Tibial artery (tissue), 4 donors: ENCODE measurements around the gene ITGB8.

Experiments
- DNase-seq, 2 donors: peaks; one replicate each; pipeline ENCODE4 v3.0.0-alpha.2; 2019
- H3K27ac ChIP-seq, 2 donors: fragments of 200-600 bp; sonication (generic) in 1 of 2; 1 replicate in 1 of 2; 2 replicates in 1 of 2; pipeline ENCODE4 v1.5.1; 2018 to 2019; ENCODE audit warnings: mild to moderate bottlenecking in 1 of 2
- H3K27me3 ChIP-seq, 2 donors: fragments of 200-600 bp; sonication (generic) in 1 of 2; one replicate each; pipeline versions ENCODE4 v1.5.1 to v1.6.0; 2016 to 2019
- H3K36me3 ChIP-seq, 3 donors: fragments of 200-600 bp; sonication (generic) in 2 of 3; one replicate each; pipeline ENCODE4 v1.5.1; 2016 to 2019; ENCODE audit warnings: mild to moderate bottlenecking in 2 of 3
- H3K4me1 ChIP-seq, 4 donors: fragments of 200-600 bp; sonication (generic) in 2 of 4; 1 replicate in 3 of 4; 2 replicates in 1 of 4; pipeline ENCODE4 v1.5.1; 2016 to 2019
- H3K4me3 ChIP-seq, 2 donors: fragments of 200-600 bp; sonication (generic) in 1 of 2; 1 replicate in 1 of 2; 2 replicates in 1 of 2; pipeline ENCODE4 v1.5.1; 2018 to 2019; ENCODE audit warnings: mild to moderate bottlenecking in 2 of 2
- H3K9me3 ChIP-seq, 3 donors: fragments of 200-600 bp; sonication (generic) in 1 of 3; one replicate each; pipeline ENCODE4 v1.5.1; 2016 to 2019
- CTCF ChIP-seq, 2 experiments: fragments of 200-600 bp in 1 of 2; fragments of 450-650 bp in 1 of 2; IDR thresholded peaks; one replicate each; pipeline ENCODE4 v1.5.1; 2017 to 2019; ENCODE audit warnings: antibody characterized with exemption in 2 of 2, mild to moderate bottlenecking in 1 of 2, moderate library complexity in 1 of 2
- intact Hi-C: fragments of 100-400 bp; cut with DNase I; formaldehyde crosslinking; loops from one replicate; pipeline ENCODE4 v1.15.0; 2023; ENCODE audit warnings: low total_unique reads

Gene ITGB8

DNA sequence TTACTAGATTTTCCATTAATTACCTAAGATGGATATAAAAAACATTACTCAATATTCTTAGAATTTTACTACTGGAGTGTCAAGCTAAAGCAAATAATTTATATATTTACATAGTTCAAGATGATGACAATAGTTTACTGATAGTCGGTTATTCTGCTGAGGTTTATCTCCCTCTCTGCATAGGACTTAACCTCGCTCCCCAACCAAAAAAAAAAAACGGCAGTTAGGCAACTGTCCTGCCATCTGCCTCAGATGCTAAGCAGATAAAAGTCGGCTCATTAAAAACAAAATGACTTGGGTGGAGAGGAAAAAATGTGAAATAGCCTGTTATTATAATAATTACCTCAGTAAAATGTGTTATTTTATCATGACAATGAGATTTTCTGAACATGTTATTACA, 14.0 kb upstream of the ITGB8 start:
- intact Hi-C loops = no loop called here
- Histone ChIP-seq H3K27me3 (no peaks in the 10 kb centered on the region), H3K4me1 (no peaks in the 10 kb centered on the region), H3K36me3 (no peaks in the 10 kb centered on the region), H3K27ac (no peak overlapping the region), H3K4me3 (no peak overlapping the region), H3K9me3 (no peaks in the 10 kb centered on the region)
- no peak for TF ChIP-seq CTCF (IDR thresholded peaks at IDR 0.05)
- no peak for DNase-seq

DNA sequence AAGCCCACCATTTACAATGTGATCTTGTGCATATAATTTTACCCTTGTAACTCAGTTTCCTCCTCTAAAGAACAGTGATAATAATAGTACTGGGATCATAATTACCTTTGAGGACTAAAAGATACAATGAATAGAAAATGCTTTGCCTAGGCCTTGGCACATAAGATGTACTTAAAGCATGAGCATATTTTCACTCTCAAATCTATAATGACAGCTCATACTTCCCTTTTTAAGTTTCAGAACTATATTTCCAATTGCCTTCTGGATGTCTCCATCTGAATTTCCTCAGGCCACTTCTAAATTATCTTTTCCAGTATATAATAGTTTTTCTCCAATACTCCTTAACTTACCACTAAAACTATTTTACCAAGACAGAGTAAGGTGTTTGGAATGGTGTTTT, 13.3 kb upstream of the ITGB8 start:
- TF ChIP-seq CTCF (IDR thresholded peaks at IDR 0.05) = no peak
- Histone ChIP-seq H3K9me3 (no peaks in the 10 kb centered on the region), H3K27me3 (no peaks in the 10 kb centered on the region), H3K36me3 (no peaks in the 10 kb centered on the region), H3K4me3 (no peak overlapping the region), H3K27ac (no peak overlapping the region), H3K4me1 (no peaks in the 10 kb centered on the region)
- intact Hi-C loops = no loop called here
- DNase-seq = no peak

DNA sequence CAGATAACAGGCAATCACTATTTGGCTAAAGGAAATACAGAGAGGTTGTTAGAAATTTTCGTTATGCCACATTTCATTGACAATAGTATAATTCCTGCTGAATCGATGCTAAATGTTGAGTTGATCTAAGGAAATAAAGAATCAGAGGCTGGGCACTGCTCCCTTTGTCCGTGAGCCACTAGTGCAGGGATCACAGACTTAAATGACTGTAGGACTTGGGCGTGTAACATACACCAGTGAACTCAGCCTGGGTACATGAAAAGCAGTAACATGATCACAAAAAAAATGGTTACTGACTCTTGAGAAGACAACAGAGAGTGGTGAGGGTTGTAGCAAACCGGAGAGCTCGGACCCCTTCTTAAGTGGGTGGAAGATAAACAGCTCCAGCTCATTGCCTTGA, 11.8 kb upstream of the ITGB8 start:
- intact Hi-C loops = no loop called here
- Histone ChIP-seq H3K4me1 (no peaks in the 10 kb centered on the region), H3K4me3 (no peak overlapping the region), H3K9me3 (no peaks in the 10 kb centered on the region), H3K36me3 (no peaks in the 10 kb centered on the region), H3K27ac (no peak overlapping the region), H3K27me3 (no peaks in the 10 kb centered on the region)
- no peak for TF ChIP-seq CTCF (IDR thresholded peaks at IDR 0.05)
- DNase-seq = no peak

DNA sequence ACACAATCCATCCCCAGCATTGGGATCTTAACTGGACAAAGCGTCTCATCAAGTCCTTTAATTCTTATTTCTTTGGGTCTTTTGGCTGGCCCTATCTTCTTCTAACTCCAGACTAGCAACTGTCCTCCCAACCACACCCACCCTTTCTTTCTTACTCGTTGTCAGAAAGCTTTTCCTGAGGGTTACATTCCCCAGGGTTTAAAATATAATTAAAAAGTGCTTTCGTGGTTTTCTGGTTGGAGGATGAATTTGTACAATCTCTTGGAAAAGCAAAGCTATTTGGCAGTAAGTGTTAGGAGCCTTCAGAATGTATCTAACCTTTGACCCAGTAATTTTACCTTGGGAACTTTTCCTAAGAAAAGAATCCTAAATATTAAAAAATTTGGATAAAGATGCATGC, 10.4 kb upstream of the ITGB8 start:
- no peaks in the 10 kb centered on the region for H3K27me3 ChIP-seq
- no peak overlapping the region for H3K4me3 ChIP-seq
- H3K9me3 ChIP-seq = no peaks in the 10 kb centered on the region
- no peak overlapping the region for H3K27ac ChIP-seq
- intact Hi-C loops = no loop called here
- DNase-seq = no peak
- no peaks in the 10 kb centered on the region for H3K36me3 ChIP-seq
- TF ChIP-seq CTCF (IDR thresholded peaks at IDR 0.05) = no peak
- H3K4me1 ChIP-seq = no peaks in the 10 kb centered on the region

- no peak for TF ChIP-seq CTCF (IDR thresholded peaks at IDR 0.05)
- H3K27ac ChIP-seq = no peak overlapping the region
- no peak for DNase-seq
- H3K4me3 ChIP-seq = no peak overlapping the region
- H3K27me3 ChIP-seq = no peaks in the 10 kb centered on the region
- no peaks in the 10 kb centered on the region for H3K36me3 ChIP-seq
- no peaks in the 10 kb centered on the region for H3K9me3 ChIP-seq
- H3K4me1 ChIP-seq = no peaks in the 10 kb centered on the region
- intact Hi-C loops = no loop called here
Measured at GRCh38 chr7:20320786-20321185, 9.9 kb upstream of the ITGB8 start.

DNA sequence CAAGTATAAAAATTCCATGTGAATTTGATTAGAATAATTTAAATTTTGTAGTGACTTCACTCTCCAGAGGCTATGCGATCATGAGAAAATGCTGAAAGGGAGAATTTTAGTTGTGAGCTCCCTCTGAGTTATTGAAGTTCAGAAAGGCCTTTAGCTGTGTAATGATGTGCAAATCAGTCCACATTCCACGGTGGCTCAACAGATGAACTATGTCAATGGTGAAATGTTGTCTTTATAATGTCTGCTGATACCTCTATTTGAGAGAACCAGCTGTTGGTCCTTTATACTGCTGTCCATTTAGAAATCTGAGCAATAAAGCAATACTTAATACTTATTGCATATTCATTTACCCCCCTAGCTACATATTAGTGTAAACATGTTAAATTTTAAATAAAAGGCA, 7.1 kb upstream of the ITGB8 start:
- no peaks in the 10 kb centered on the region for H3K4me1 ChIP-seq
- no peak for DNase-seq
- H3K9me3 ChIP-seq = no peaks in the 10 kb centered on the region
- intact Hi-C loops = no loop called here
- TF ChIP-seq CTCF (IDR thresholded peaks at IDR 0.05) = no peak
- no peaks in the 10 kb centered on the region for H3K27me3 ChIP-seq
- H3K36me3 ChIP-seq = no peaks in the 10 kb centered on the region
- no peak overlapping the region for H3K4me3 ChIP-seq
- H3K27ac ChIP-seq = no peak overlapping the region
